Mesendoderm (in vitro differentiated cells): ENCODE measurements around the gene KCNF1.

ENCODE experiments used
- DNase-seq: peaks from one replicate; pipeline ENCODE4 v3.0.0; 2013
- H2AK5ac ChIP-seq: 2 replicates; pipeline ENCODE4 v1.6.1; 2013; ENCODE audit warnings: low read length, inconsistent platforms
- H2BK120ac ChIP-seq: 2 replicates; pipeline ENCODE4 v1.6.1; 2013; ENCODE audit warnings: low read depth, mild to moderate bottlenecking, low read length, moderate library complexity, mixed read lengths
- H2BK15ac ChIP-seq: replicated peaks from 2 replicates; pipeline ENCODE4 v1.6.1; 2013; ENCODE audit warnings: low read depth, mild to moderate bottlenecking, moderate library complexity
- H2BK5ac ChIP-seq: 2 replicates; pipeline ENCODE4 v1.6.1; 2013; ENCODE audit warnings: low read length, inconsistent platforms
- H3K18ac ChIP-seq: 2 replicates; pipeline ENCODE4 v1.6.1; 2013; ENCODE audit warnings: mild to moderate bottlenecking, low read length, mixed read lengths
- H3K23ac ChIP-seq: one replicate; pipeline ENCODE4 v1.6.1; 2013; ENCODE audit warnings: low read length
- H3K27ac ChIP-seq: 2 replicates; pipeline ENCODE4 v1.5.1; 2013; ENCODE audit warnings: low read depth, mild to moderate bottlenecking, inconsistent platforms, low read length, moderate library complexity
- H3K27me3 ChIP-seq: 2 replicates; pipeline ENCODE4 v1.6.1; 2013; ENCODE audit warnings: low read length, control low read depth, mild to moderate bottlenecking, inconsistent platforms; ENCODE audit not compliant: insufficient read depth, poor library complexity
- H3K36me3 ChIP-seq: 2 replicates; pipeline ENCODE4 v1.6.1; 2013; ENCODE audit warnings: low read length, inconsistent platforms; ENCODE audit not compliant: control insufficient read depth, insufficient read depth
- H3K4ac ChIP-seq: one replicate; pipeline ENCODE4 v1.6.1; 2013; ENCODE audit warnings: low read depth, mild to moderate bottlenecking, low read length, moderate library complexity
- H3K4me1 ChIP-seq: 2 replicates; pipeline ENCODE4 v1.6.1; 2013; ENCODE audit warnings: low read depth, low read length, inconsistent platforms; ENCODE audit not compliant: control insufficient read depth
- H3K4me2 ChIP-seq: 2 replicates; pipeline ENCODE4 v1.6.1; 2013; ENCODE audit warnings: low read length
- H3K4me3 ChIP-seq: 2 replicates; pipeline ENCODE4 v1.5.1; 2013; ENCODE audit warnings: mild to moderate bottlenecking, low read length
- H3K56ac ChIP-seq: one replicate; pipeline ENCODE4 v1.6.1; 2013; ENCODE audit warnings: low read length
- H3K79me1 ChIP-seq: 2 replicates; pipeline ENCODE4 v1.6.1; 2013; ENCODE audit warnings: low read length, inconsistent platforms
- H3K79me2 ChIP-seq: 2 replicates; pipeline ENCODE4 v1.6.1; 2013; ENCODE audit warnings: mild to moderate bottlenecking, low read length; ENCODE audit not compliant: control insufficient read depth, insufficient read depth
- H3K9ac ChIP-seq: 2 replicates; pipeline ENCODE4 v1.6.1; 2013; ENCODE audit warnings: low read length, inconsistent platforms
- H4K5ac ChIP-seq: one replicate; pipeline ENCODE4 v1.6.1; 2013; ENCODE audit warnings: low read length
- H4K8ac ChIP-seq: one replicate; pipeline ENCODE4 v1.6.1; 2013; ENCODE audit warnings: low read depth, mild to moderate bottlenecking, control low read depth, low read length, moderate library complexity
- WGBS: extraction: QIAGEN DNeasy Blood & Tissue Kit; methylation state at CpG from one replicate; pipeline ENCODE4 v1.1.7; 2013; ENCODE audit warnings: low lambda C conversion rate, missing lambda C conversion rate; ENCODE audit not compliant: insufficient coverage; ENCODE audit errors: extremely low coverage; 5-methylcytosine and 5-hydroxymethylcytosine counted together

Gene KCNF1

GRCh38 chr2:10917927-10918326 is 6.2 kb downstream of the KCNF1 start:
- Histone ChIP-seq H4K5ac (no peak overlapping the region), H3K23ac (no peak overlapping the region), H4K8ac (no peak overlapping the region), H3K4me2 (no peak overlapping the region), H3K4me1 (no peaks in the 10 kb centered on the region), H3K56ac (no peak overlapping the region), H3K27ac (no peak overlapping the region), H3K9ac (no peak overlapping the region), H2BK15ac (no peak overlapping the region), H3K4me3 (no peak overlapping the region), H2AK5ac (no peak overlapping the region), H3K79me2 (no peaks in the 10 kb centered on the region), H2BK5ac (no peak overlapping the region), H3K36me3 (no peaks in the 10 kb centered on the region), H3K27me3 (no peaks in the 10 kb centered on the region), H2BK120ac (no peak overlapping the region), H3K79me1 (no peaks in the 10 kb centered on the region), H3K4ac (no peak overlapping the region), H3K18ac (no peak overlapping the region)
- no peak for DNase-seq
- WGBS, result no CpG with 5 or more reads among the region's 4 CpGs

- Histone ChIP-seq H3K4me2 (no peak overlapping the region), H3K79me1 (no peaks in the 10 kb centered on the region), H2BK120ac (no peak overlapping the region), H3K4me1 (no peaks in the 10 kb centered on the region), H3K27me3 (no peaks in the 10 kb centered on the region), H2BK15ac (no peak overlapping the region), H3K36me3 (no peaks in the 10 kb centered on the region), H3K27ac (no peak overlapping the region), H3K23ac (no peak overlapping the region), H4K5ac (no peak overlapping the region), H2BK5ac (no peak overlapping the region), H3K4ac (no peak overlapping the region), H4K8ac (no peak overlapping the region), H3K56ac (no peak overlapping the region), H3K18ac (no peak overlapping the region), H3K9ac (no peak overlapping the region), H3K4me3 (no peak overlapping the region), H2AK5ac (no peak overlapping the region), H3K79me2 (no peaks in the 10 kb centered on the region)
- WGBS, result no CpG with 5 or more reads among the region's 20 CpGs
- no peak for DNase-seq
These were observed 7.1 kb downstream of the KCNF1 start for GRCh38 chr2:10918661-10919409.

GRCh38 chr2:10919410-10919770 is 7.7 kb downstream of the KCNF1 start:
- no peak overlapping the region for H4K8ac ChIP-seq
- H3K4me3 ChIP-seq, result no peak overlapping the region
- H3K4ac ChIP-seq, result no peak overlapping the region
- H3K4me1 ChIP-seq, result no peaks in the 10 kb centered on the region
- no peak overlapping the region for H3K18ac ChIP-seq
- no peaks in the 10 kb centered on the region for H3K27me3 ChIP-seq
- no peak overlapping the region for H2BK5ac ChIP-seq
- H3K36me3 ChIP-seq, result no peaks in the 10 kb centered on the region
- no peak overlapping the region for H3K9ac ChIP-seq
- no CpG with 5 or more reads among the region's 9 CpGs for WGBS
- no peak overlapping the region for H3K56ac ChIP-seq
- H3K79me1 ChIP-seq, result no peaks in the 10 kb centered on the region
- no peak overlapping the region for H2AK5ac ChIP-seq
- no peak overlapping the region for H2BK120ac ChIP-seq
- DNase-seq, result no peak
- H3K79me2 ChIP-seq, result no peaks in the 10 kb centered on the region
- H4K5ac ChIP-seq, result no peak overlapping the region
- H3K23ac ChIP-seq, result no peak overlapping the region
- H3K27ac ChIP-seq, result no peak overlapping the region
- H3K4me2 ChIP-seq, result no peak overlapping the region
- H2BK15ac ChIP-seq, result no peak overlapping the region

GRCh38 chr2:10919771-10920621 is 8.3 kb downstream of the KCNF1 start:
- no CpG with 5 or more reads among the region's 20 CpGs for WGBS
- H3K27me3 ChIP-seq, result no peaks in the 10 kb centered on the region
- no peak overlapping the region for H4K8ac ChIP-seq
- no peaks in the 10 kb centered on the region for H3K79me1 ChIP-seq
- no peak overlapping the region for H3K18ac ChIP-seq
- no peak overlapping the region for H2BK5ac ChIP-seq
- no peaks in the 10 kb centered on the region for H3K79me2 ChIP-seq
- no peak overlapping the region for H3K4me2 ChIP-seq
- H3K56ac ChIP-seq, result no peak overlapping the region
- DNase-seq, result no peak
- H2AK5ac ChIP-seq, result no peak overlapping the region
- no peaks in the 10 kb centered on the region for H3K4me1 ChIP-seq
- no peak overlapping the region for H2BK15ac ChIP-seq
- H3K36me3 ChIP-seq, result no peaks in the 10 kb centered on the region
- no peak overlapping the region for H3K4me3 ChIP-seq
- H4K5ac ChIP-seq, result no peak overlapping the region
- H3K23ac ChIP-seq, result peak overlapping the region; percentile 30
- H2BK120ac ChIP-seq, result no peak overlapping the region
- H3K9ac ChIP-seq, result no peak overlapping the region
- no peak overlapping the region for H3K4ac ChIP-seq
- no peak overlapping the region for H3K27ac ChIP-seq

GRCh38 chr2:10920764-10921388 is 9.1 kb downstream of the KCNF1 start:
- no peak overlapping the region for H2AK5ac ChIP-seq
- no peak overlapping the region for H2BK15ac ChIP-seq
- H3K56ac ChIP-seq, result no peak overlapping the region
- no peaks in the 10 kb centered on the region for H3K79me2 ChIP-seq
- DNase-seq, result no peak
- no peak overlapping the region for H4K5ac ChIP-seq
- H3K4me3 ChIP-seq, result no peak overlapping the region
- H2BK120ac ChIP-seq, result no peak overlapping the region
- no CpG with 5 or more reads among the region's 16 CpGs for WGBS
- no peaks in the 10 kb centered on the region for H3K27me3 ChIP-seq
- no peak overlapping the region for H2BK5ac ChIP-seq
- no peak overlapping the region for H3K27ac ChIP-seq
- H3K4ac ChIP-seq, result no peak overlapping the region
- H3K23ac ChIP-seq, result no peak overlapping the region
- no peak overlapping the region for H3K18ac ChIP-seq
- H3K36me3 ChIP-seq, result no peaks in the 10 kb centered on the region
- H4K8ac ChIP-seq, result no peak overlapping the region
- H3K4me1 ChIP-seq, result no peaks in the 10 kb centered on the region
- H3K9ac ChIP-seq, result no peak overlapping the region
- H3K4me2 ChIP-seq, result no peak overlapping the region
- H3K79me1 ChIP-seq, result no peaks in the 10 kb centered on the region
